BLaER1 treated with 17β-estradiol and CSF1 and Interleukin-3, amounts not matched to agents 10 nM and 100 nM (cell line): ENCODE results near the gene SERPINF2.

ENCODE experiments used
- H3K27ac ChIP-seq, 11 experiments: shearing (Covaris generic); formaldehyde crosslinking; 2 replicates each; pipeline ENCODE4 v1.8.1; 2022
- H3K27me3 ChIP-seq, 11 experiments: shearing (Covaris generic); formaldehyde crosslinking; 2 replicates each; pipeline ENCODE4 v1.8.1; 2022
- H3K36me3 ChIP-seq, 11 experiments: shearing (Covaris generic); formaldehyde crosslinking; 2 replicates each; pipeline ENCODE4 v1.8.1; 2022
- H3K4me1 ChIP-seq, 10 experiments: shearing (Covaris generic); formaldehyde crosslinking; 2 replicates each; pipeline ENCODE4 v1.8.1; 2022
- H3K4me2 ChIP-seq, 11 experiments: shearing (Covaris generic); formaldehyde crosslinking; 2 replicates each; pipeline ENCODE4 v1.8.1; 2022
- H3K4me3 ChIP-seq, 10 experiments: shearing (Covaris generic); formaldehyde crosslinking; 2 replicates each; pipeline ENCODE4 v1.8.1; 2022
- H3K9ac ChIP-seq, 11 experiments: shearing (Covaris generic); formaldehyde crosslinking; 2 replicates each; pipeline ENCODE4 v1.8.1; 2022
- H3K9me3 ChIP-seq, 11 experiments: shearing (Covaris generic); formaldehyde crosslinking; replicated peaks in 1 of 11; 2 replicates each; pipeline ENCODE4 v1.8.1; 2022
- H4K20me1 ChIP-seq, 11 experiments: shearing (Covaris generic); formaldehyde crosslinking; 2 replicates each; pipeline ENCODE4 v1.8.1; 2022
- Cebpa-rat ChIP-seq, 11 experiments: shearing (Covaris generic); IDR thresholded peaks; 2 replicates each; pipeline ENCODE4 v1.8.1; 2022

The SERPINF2 gene

GRCh38 chr17:1714427-1714979 lies 28.2 kb upstream of the SERPINF2 start:
- peaks cover 31 to 59% (median 47%) of the 10 kb centered on the region in 10 experiments for H3K4me1 ChIP-seq
- no peaks in the 10 kb centered on the region; a peak in 1 of 22 replicates for H3K9me3 ChIP-seq
- peaks cover 45 to 65% (median 63%) of the 10 kb centered on the region in 11 experiments for H3K27me3 ChIP-seq
- peak overlapping the region; percentile 84 to 100 (median 96) for H3K4me2 ChIP-seq
- TF ChIP-seq Cebpa-rat (IDR thresholded peaks at IDR 0.05): no peak
- H4K20me1 ChIP-seq: peaks cover 34 to 61% (median 50%) of the 10 kb centered on the region in 11 experiments
- peak overlapping the region in 9 of 10 experiments; percentile 69 to 91 (median 77); a peak in 18 of 20 replicates for H3K4me3 ChIP-seq
- H3K9ac ChIP-seq: peak overlapping the region in 9 of 11 experiments; percentile 52 to 94 (median 82); a peak in 18 of 22 replicates
- H3K36me3 ChIP-seq: peaks cover 0 to 43% (median 18%) of the 10 kb centered on the region in 11 experiments; a peak in 13 of 22 replicates
- H3K27ac ChIP-seq: peak overlapping the region in 6 of 11 experiments; percentile 30 to 82 (median 70); a peak in 8 of 22 replicates

GRCh38 chr17:1714980-1715802 lies 27.5 kb upstream of the SERPINF2 start:
- Histone ChIP-seq H3K36me3 (peaks cover 0 to 43% (median 18%) of the 10 kb centered on the region in 11 experiments; a peak in 13 of 22 replicates), H3K4me1 (peaks cover 27 to 59% (median 45%) of the 10 kb centered on the region in 10 experiments), H3K9ac (peak overlapping the region; percentile 63 to 94 (median 80); a peak in 21 of 22 replicates), H4K20me1 (peaks cover 34 to 58% (median 49%) of the 10 kb centered on the region in 11 experiments), H3K27ac (peak overlapping the region in 9 of 11 experiments; percentile 31 to 82 (median 64); a peak in 14 of 22 replicates), H3K4me2 (peak overlapping the region; percentile 84 to 100 (median 96)), H3K9me3 (no peaks in the 10 kb centered on the region; a peak in 1 of 22 replicates), H3K4me3 (peak overlapping the region; percentile 60 to 91 (median 76)), H3K27me3 (peaks cover 40 to 58% (median 56%) of the 10 kb centered on the region in 11 experiments)
- TF ChIP-seq Cebpa-rat (IDR thresholded peaks at IDR 0.05): no peak

GRCh38 chr17:1715803-1716075 lies 26.9 kb upstream of the SERPINF2 start:
- Histone ChIP-seq H4K20me1 (peaks cover 32 to 52% (median 44%) of the 10 kb centered on the region in 11 experiments), H3K4me3 (peak overlapping the region; percentile 60 to 91 (median 76)), H3K27ac (peak overlapping the region in 9 of 11 experiments; percentile 31 to 82 (median 64); a peak in 16 of 22 replicates), H3K4me2 (peak overlapping the region; percentile 84 to 100 (median 96)), H3K27me3 (peaks cover 35 to 53% (median 51%) of the 10 kb centered on the region in 11 experiments), H3K9me3 (no peaks in the 10 kb centered on the region; a peak in 1 of 22 replicates), H3K36me3 (peaks cover 0 to 43% (median 18%) of the 10 kb centered on the region in 11 experiments; a peak in 13 of 22 replicates), H3K4me1 (peaks cover 26 to 59% (median 46%) of the 10 kb centered on the region in 10 experiments), H3K9ac (peak overlapping the region; percentile 63 to 94 (median 80); a peak in 21 of 22 replicates)
- no peak for TF ChIP-seq Cebpa-rat (IDR thresholded peaks at IDR 0.05)

GRCh38 chr17:1716076-1716911 lies 26.4 kb upstream of the SERPINF2 start:
- H3K4me2 ChIP-seq: peak overlapping the region; percentile 80 to 99 (median 98)
- H3K4me3 ChIP-seq: peak overlapping the region; percentile 62 to 91 (median 76)
- H3K27me3 ChIP-seq: peaks cover 31 to 47% (median 45%) of the 10 kb centered on the region in 11 experiments
- H3K9ac ChIP-seq: peak overlapping the region; percentile 89 to 99 (median 96)
- peaks cover 27 to 47% (median 39%) of the 10 kb centered on the region in 11 experiments for H4K20me1 ChIP-seq
- TF ChIP-seq Cebpa-rat (IDR thresholded peaks at IDR 0.05): no peak
- peak overlapping the region; percentile 93 to 99 (median 99) for H3K27ac ChIP-seq
- H3K36me3 ChIP-seq: peaks cover 0 to 38% (median 18%) of the 10 kb centered on the region in 11 experiments; a peak in 13 of 22 replicates
- H3K4me1 ChIP-seq: peaks cover 32 to 59% (median 51%) of the 10 kb centered on the region in 10 experiments
- H3K9me3 ChIP-seq: no peaks in the 10 kb centered on the region; a peak in 1 of 22 replicates

- peak overlapping the region; percentile 87 to 100 (median 98) for H3K4me2 ChIP-seq
- peak overlapping the region; percentile 62 to 86 (median 70) for H3K4me3 ChIP-seq
- H4K20me1 ChIP-seq: peaks cover 27 to 39% (median 32%) of the 10 kb centered on the region in 11 experiments
- peaks cover 0 to 30% (median 16%) of the 10 kb centered on the region in 11 experiments; a peak in 13 of 22 replicates for H3K36me3 ChIP-seq
- H3K27me3 ChIP-seq: peaks cover 24 to 39% (median 37%) of the 10 kb centered on the region in 11 experiments
- no peaks in the 10 kb centered on the region; a peak in 1 of 22 replicates for H3K9me3 ChIP-seq
- peak overlapping the region; percentile 89 to 99 (median 96) for H3K9ac ChIP-seq
- H3K4me1 ChIP-seq: peaks cover 39 to 65% (median 59%) of the 10 kb centered on the region in 10 experiments
- peak overlapping the region; percentile 93 to 99 (median 99) for H3K27ac ChIP-seq
- no peak for TF ChIP-seq Cebpa-rat (IDR thresholded peaks at IDR 0.05)
These were observed 25.6 kb upstream of the SERPINF2 start for GRCh38 chr17:1716912-1717695.

GRCh38 chr17:1718362-1719165 lies 24.1 kb upstream of the SERPINF2 start:
- H3K27ac ChIP-seq: peak overlapping the region; percentile 93 to 99 (median 99)
- no peak for TF ChIP-seq Cebpa-rat (IDR thresholded peaks at IDR 0.05)
- peak overlapping the region in 4 of 10 experiments; percentile 69 to 86 (median 74); a peak in 8 of 20 replicates for H3K4me3 ChIP-seq
- peaks cover 0 to 15% (median 1%) of the 10 kb centered on the region in 11 experiments; a peak in 10 of 22 replicates for H3K36me3 ChIP-seq
- H4K20me1 ChIP-seq: peaks cover 14 to 24% (median 18%) of the 10 kb centered on the region in 11 experiments; a peak in 20 of 22 replicates
- no peaks in the 10 kb centered on the region for H3K9me3 ChIP-seq
- peak overlapping the region; percentile 87 to 100 (median 98) for H3K4me2 ChIP-seq
- H3K9ac ChIP-seq: peak overlapping the region; percentile 89 to 99 (median 96); a peak in 20 of 22 replicates
- peaks cover 9 to 25% (median 22%) of the 10 kb centered on the region in 11 experiments for H3K27me3 ChIP-seq
- peaks cover 50 to 74% (median 67%) of the 10 kb centered on the region in 10 experiments for H3K4me1 ChIP-seq
